SK-N-SH (cell line): ENCODE data around the gene CAPN3. TPM values are rescaled to one million over a fixed set of nuclear protein-coding genes. Genes with fewer than 3 reads are reported as not detected.

Experiments used
- CTCF ChIA-PET: fragments of 300-600, 350-600 bp; formaldehyde crosslinking; extraction: SDS; loops from one replicate; lab custom pipeline; 2021; lab: Yijun Ruan, JAX
- POLR2A ChIA-PET: fragments of 350-600 bp; sonication (Branson Sonifier 250); formaldehyde crosslinking; extraction: SDS; loops from one replicate; lab custom pipeline; 2020; ENCODE audit warnings: antibody characterized with exemption, inconsistent platforms; lab: Yijun Ruan, JAX
- DNase-seq: peaks from one replicate; pipeline ENCODE4 v3.0.0; 2012
- H2AFZ ChIP-seq: fragments of 200-600 bp; sonication (generic); 2 replicates; pipeline ENCODE4 v1.8.1; 2016; ENCODE audit warnings: antibody characterized with exemption, mild to moderate bottlenecking, low read depth
- H3F3A ChIP-seq: fragments of 200-600 bp; sonication (generic); replicated peaks from 2 replicates; pipeline ENCODE3; 2016; ENCODE audit warnings: antibody characterized with exemption, mild to moderate bottlenecking; ENCODE audit not compliant: insufficient read depth
- H3K27ac ChIP-seq, 2 experiments: fragments of 200-500 bp in 1 of 2; fragments of 200-600 bp in 1 of 2; sonication (Bioruptor generic) in 1 of 2; sonication (generic), shearing (Covaris generic) in 1 of 2; 2 replicates each; pipeline versions ENCODE4 v1.5.1 to v1.6.1; 2014 to 2016; ENCODE audit warnings: low read depth in 2 of 2, inconsistent platforms in 1 of 2, low read length in 1 of 2, mild to moderate bottlenecking in 1 of 2, mixed read lengths in 1 of 2
- H3K27me3 ChIP-seq: fragments of 200-600 bp; sonication (generic), shearing (Covaris generic); 2 replicates; pipeline ENCODE4 v1.6.1; 2016; ENCODE audit warnings: mixed run types; ENCODE audit not compliant: insufficient read depth
- H3K36me3 ChIP-seq, 2 experiments: fragments of 200-500 bp in 1 of 2; fragments of 200-600 bp in 1 of 2; sonication (Bioruptor generic) in 1 of 2; sonication (generic) in 1 of 2; replicated peaks in 1 of 2; 2 replicates each; pipeline versions ENCODE3 to v1.5.1; 2014 to 2016; ENCODE audit warnings: low read length in 1 of 2, mild to moderate bottlenecking in 1 of 2; ENCODE audit not compliant: insufficient read depth in 2 of 2, control insufficient read depth in 1 of 2
- H3K4me1 ChIP-seq, 2 experiments: fragments of 200-500 bp in 1 of 2; fragments of 200-600 bp in 1 of 2; sonication (Bioruptor generic) in 1 of 2; sonication (generic), shearing (Covaris generic) in 1 of 2; 2 replicates each; pipeline versions ENCODE4 v1.5.1 to v1.6.1; 2014 to 2016; ENCODE audit warnings: low read depth in 1 of 2, low read length in 1 of 2, mixed run types in 1 of 2; ENCODE audit not compliant: insufficient read depth in 2 of 2, control insufficient read depth in 1 of 2
- H3K4me2 ChIP-seq: fragments of 200-600 bp; sonication (generic), shearing (Covaris generic); 2 replicates; pipeline ENCODE4 v1.6.1; 2017; ENCODE audit warnings: mixed run types
- H3K4me3 ChIP-seq, 2 experiments: fragments of 200-500 bp in 1 of 2; fragments of 200-600 bp in 1 of 2; sonication (Bioruptor generic) in 1 of 2; sonication (generic), shearing (Covaris generic) in 1 of 2; 2 replicates each; pipeline versions ENCODE4 v1.5.1 to v1.8.1; 2014 to 2016; ENCODE audit warnings: low read depth in 2 of 2, inconsistent platforms in 1 of 2, low read length in 1 of 2, mild to moderate bottlenecking in 1 of 2, mixed read lengths in 1 of 2, moderate library complexity in 1 of 2
- H3K79me2 ChIP-seq: fragments of 200-600 bp; sonication (generic); 2 replicates; pipeline ENCODE4 v1.8.1; 2017; ENCODE audit warnings: mild to moderate bottlenecking; ENCODE audit not compliant: insufficient read depth
- H3K9ac ChIP-seq: fragments of 200-600 bp; sonication (generic); 2 replicates; pipeline ENCODE4 v1.6.1; 2017; ENCODE audit warnings: mixed run types
- H3K9me2 ChIP-seq: fragments of 200-600 bp; sonication (generic); 2 replicates; pipeline ENCODE4 v1.6.1; 2017; ENCODE audit warnings: mixed run types
- H3K9me3 ChIP-seq: fragments of 200-600 bp; sonication (generic); 2 replicates; pipeline ENCODE4 v1.6.1; 2017; ENCODE audit warnings: mixed run types, mild to moderate bottlenecking, moderate library complexity
- H4K20me1 ChIP-seq: fragments of 200-600 bp; sonication (generic); 2 replicates; pipeline ENCODE4 v1.6.1; 2017; ENCODE audit warnings: mild to moderate bottlenecking, mixed run types; ENCODE audit not compliant: insufficient read depth
- CHD2 ChIP-seq: fragments of 150-350 bp; IDR thresholded peaks from 2 replicates; pipeline ENCODE4 v1.6.1; 2018; ENCODE audit warnings: low read length; ENCODE audit not compliant: partially characterized antibody
- ELF1 ChIP-seq: IDR thresholded peaks from 2 replicates; pipeline ENCODE4 v1.4.0; 2012
- EZH2phosphoT487 ChIP-seq: fragments of 200-600 bp; sonication (generic); IDR thresholded peaks from 2 replicates; pipeline ENCODE4 v1.6.1; 2017; ENCODE audit warnings: low read depth, mixed run types, mild to moderate bottlenecking, antibody characterized with exemption, moderate library complexity, borderline replicate concordance
- FOSL2 ChIP-seq: IDR thresholded peaks from 2 replicates; pipeline ENCODE4 v1.4.0; 2012; ENCODE audit warnings: low read depth, mild to moderate bottlenecking, moderate library complexity, borderline replicate concordance
- FOXJ3 ChIP-seq: sonication (generic); formaldehyde crosslinking; IDR thresholded peaks from 2 replicates; pipeline ENCODE4 v1.5.1; 2020; ENCODE audit warnings: mild to moderate bottlenecking, missing genetic modification reagents
- FOXM1 ChIP-seq: IDR thresholded peaks from 2 replicates; pipeline ENCODE4 v1.4.0; 2012; ENCODE audit warnings: low read depth, mild to moderate bottlenecking
- IRF3 ChIP-seq: fragments of 150-350 bp; IDR thresholded peaks from 2 replicates; pipeline ENCODE4 v1.6.1; 2016; ENCODE audit warnings: mild to moderate bottlenecking, low read depth, low read length
- MXI1 ChIP-seq: IDR thresholded peaks from 2 replicates; pipeline ENCODE4 v1.6.1; 2012; ENCODE audit warnings: mild to moderate bottlenecking, low read depth, low read length, improper control_type of control experiment
- NRF1 ChIP-seq: IDR thresholded peaks from 2 replicates; pipeline ENCODE4 v1.6.1; 2012; ENCODE audit warnings: low read depth, mild to moderate bottlenecking, low read length
- PBX3 ChIP-seq: IDR thresholded peaks from 2 replicates; pipeline ENCODE4; 2012
- POLR2AphosphoS5 ChIP-seq: IDR thresholded peaks from 2 replicates; pipeline ENCODE4 v1.6.1; 2012; ENCODE audit warnings: low read depth, low read length
- RAD21 ChIP-seq: IDR thresholded peaks from 2 replicates; pipeline ENCODE4 v1.6.1; 2012; ENCODE audit warnings: mild to moderate bottlenecking, low read length
- RCOR1 ChIP-seq: fragments of 150-350 bp; IDR thresholded peaks from 2 replicates; pipeline ENCODE4 v1.6.1; 2017; ENCODE audit warnings: antibody characterized with exemption, low read length
- REST ChIP-seq: IDR thresholded peaks from 2 replicates; pipeline ENCODE4 v1.6.1; 2012; ENCODE audit warnings: mild to moderate bottlenecking, low read depth, low read length, moderate library complexity
- RXRA ChIP-seq: IDR thresholded peaks from 2 replicates; pipeline ENCODE4 v1.4.0; 2012; ENCODE audit warnings: low read depth, mild to moderate bottlenecking, borderline replicate concordance
- SIN3A ChIP-seq: IDR thresholded peaks from 2 replicates; pipeline ENCODE4 v1.6.1; 2012; ENCODE audit warnings: low read depth, mild to moderate bottlenecking, low read length, moderate library complexity, borderline replicate concordance
- TEAD4 ChIP-seq: IDR thresholded peaks from 2 replicates; pipeline ENCODE4 v1.4.0; 2012; ENCODE audit warnings: mild to moderate bottlenecking, borderline replicate concordance; ENCODE audit not compliant: insufficient read depth
- USF2 ChIP-seq: fragments of 150-350 bp; IDR thresholded peaks from 2 replicates; pipeline ENCODE4 v1.6.1; 2017; ENCODE audit warnings: antibody characterized with exemption, low read length, low read depth, borderline replicate concordance
- YY1 ChIP-seq: IDR thresholded peaks from 2 replicates; pipeline ENCODE4 v1.4.0; 2012; ENCODE audit warnings: low read depth, mild to moderate bottlenecking
- WGBS: methylation state at CpG from one replicate; pipeline ENCODE4 v1.1.6; 2017; ENCODE audit warnings: low lambda C conversion rate; 5-methylcytosine and 5-hydroxymethylcytosine counted together
- polyA plus RNA-seq, 3 experiments: library from polyadenylated mRNA; depleted of rRNA; stranded (reverse); fragments of >200 nt; gene quantifications; 2 replicates each; pipeline ENCODE4 v1.2.3, GENCODE V29; 2012

The CAPN3 gene
- polyA plus RNA-seq, 1 of the 3 experiments (the other 2 are of a cell fraction) = 1.8 TPM

GRCh38 chr15:42385980-42386700, 26.8 kb downstream of the CAPN3 start:
- ChIA-PET CTCF (interaction anchor here (0.7 to 1.9 kb wide), 16 partner anchors 10 to 302 kb away, joined by 3 to 9 read pairs (median 4); no protein-coding TSS in a partner anchor), POLR2A (no interaction called here)
- H3K36me3 ChIP-seq = no peaks in the 10 kb centered on the region
- no peaks in the 10 kb centered on the region for H3K27me3 ChIP-seq
- no peaks in the 10 kb centered on the region for H3K9me2 ChIP-seq
- no peak overlapping the region for H2AFZ ChIP-seq
- TF ChIP-seq TEAD4 (no peak), PBX3 (no peak), FOXJ3 (CRISPR knock-in tag) (no peak), REST (no peak), USF2 (no peak), MXI1 (no peak), CHD2 (no peak), RAD21 (no peak), RXRA (no peak), POLR2AphosphoS5 (no peak)
- H3K4me3 ChIP-seq = no peak overlapping the region
- H3K79me2 ChIP-seq = no peaks in the 10 kb centered on the region
- 87% methylated on average over 12 of the region's 12 CpGs for WGBS
- H4K20me1 ChIP-seq = no peaks in the 10 kb centered on the region
- no peaks in the 10 kb centered on the region for H3F3A ChIP-seq
- no peak overlapping the region for H3K27ac ChIP-seq
- no peaks in the 10 kb centered on the region for H3K4me1 ChIP-seq
- H3K9me3 ChIP-seq = no peaks in the 10 kb centered on the region
- DNase-seq = no peak
- no peak overlapping the region for H3K9ac ChIP-seq
- H3K4me2 ChIP-seq = no peak overlapping the region

GRCh38 chr15:42387603-42388002, 28.3 kb downstream of the CAPN3 start:
- Histone ChIP-seq H3K4me3 (no peak overlapping the region), H4K20me1 (no peaks in the 10 kb centered on the region), H2AFZ (no peak overlapping the region), H3K27ac (no peak overlapping the region), H3K4me2 (no peak overlapping the region), H3K36me3 (no peaks in the 10 kb centered on the region), H3K9me2 (no peaks in the 10 kb centered on the region), H3F3A (no peaks in the 10 kb centered on the region), H3K79me2 (no peaks in the 10 kb centered on the region), H3K9ac (no peak overlapping the region), H3K4me1 (no peaks in the 10 kb centered on the region), H3K9me3 (no peaks in the 10 kb centered on the region), H3K27me3 (no peaks in the 10 kb centered on the region)
- DNase-seq = no peak
- ChIA-PET CTCF (interaction anchor here (1.4 kb wide), 1 partner anchor 13 kb away, joined by 6 read pairs; no protein-coding TSS in a partner anchor), POLR2A (no interaction called here)
- 82% methylated on average over 8 of the region's 8 CpGs for WGBS
- TF ChIP-seq RAD21 (no peak), FOSL2 (no peak), NRF1 (no peak), RCOR1 (no peak), PBX3 (no peak), FOXM1 (no peak), CHD2 (no peak), YY1 (no peak), RXRA (no peak), SIN3A (no peak), EZH2phosphoT487 (no peak), IRF3 (no peak), ELF1 (no peak)
